HG03025 (cell line): Measurements from ENCODE around the gene GRM8.
A peak's percentile ranks its signal among the peaks of the same experiment; 100 is the strongest.
"Not testable (repeated sequence)": the region's sequence is repeated elsewhere in the genome, so short reads cannot be mapped to it uniquely, and the experiment has no call there.

Source experiments
- ATAC-seq: cut with Tn5 transposase; IDR thresholded peaks from one replicate; pipeline ENCODE4 v1.9.1; 2021; ENCODE audit warnings: mild to moderate bottlenecking, moderate library complexity; ENCODE audit not compliant: unreplicated experiment, low FRiP score

The GRM8 gene

GRCh38 chr7:126689037-126689436, 563.7 kb downstream of the GRM8 start:
- no peak for ATAC-seq

- no peak for ATAC-seq
Observed at GRCh38 chr7:126686474-126686873, 566.3 kb downstream of the GRM8 start.

GRCh38 chr7:126685596-126685995, 567.1 kb downstream of the GRM8 start:
- ATAC-seq: no peak

GRCh38 chr7:126685018-126685573, 567.6 kb downstream of the GRM8 start:
- ATAC-seq: no peak

DNA sequence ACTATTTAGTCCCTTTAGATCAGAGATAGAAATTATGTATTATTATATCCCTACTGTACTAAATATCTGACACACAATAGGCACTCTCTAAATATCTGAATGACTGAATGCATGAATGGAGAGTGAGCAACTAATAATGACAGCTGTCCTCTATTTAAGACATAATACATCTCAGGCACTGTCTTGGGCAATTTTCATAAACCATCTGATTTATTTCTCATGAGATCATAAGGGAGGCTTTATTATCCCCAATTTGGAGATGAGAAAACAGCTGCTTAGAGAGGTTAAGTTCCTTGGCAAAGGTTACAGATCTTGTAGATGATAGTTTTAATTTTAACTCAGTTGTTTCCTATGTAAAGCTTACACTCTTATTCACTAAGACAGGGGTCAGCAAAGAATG, 570.6 kb downstream of the GRM8 start:
- no peak for ATAC-seq

DNA sequence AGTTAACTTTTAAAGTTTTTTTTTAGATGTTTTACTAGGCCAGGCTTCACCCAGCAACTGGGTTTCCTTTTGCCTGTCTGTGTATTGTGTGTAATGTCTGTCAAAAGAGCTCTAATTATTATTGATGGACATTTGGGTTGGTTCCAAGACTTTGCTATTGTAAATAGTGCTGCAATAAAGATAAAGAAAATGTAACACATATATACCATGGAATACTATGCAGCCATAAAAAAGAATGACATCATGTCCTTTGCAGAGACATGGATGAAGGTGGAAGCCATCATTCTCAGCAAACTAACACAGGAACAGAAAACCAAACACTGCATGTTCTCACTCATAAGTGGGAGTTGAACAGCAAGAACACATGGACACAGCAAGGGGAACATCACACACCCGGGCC, 584.0 kb downstream of the GRM8 start:
- not testable (repeated sequence) for ATAC-seq

DNA sequence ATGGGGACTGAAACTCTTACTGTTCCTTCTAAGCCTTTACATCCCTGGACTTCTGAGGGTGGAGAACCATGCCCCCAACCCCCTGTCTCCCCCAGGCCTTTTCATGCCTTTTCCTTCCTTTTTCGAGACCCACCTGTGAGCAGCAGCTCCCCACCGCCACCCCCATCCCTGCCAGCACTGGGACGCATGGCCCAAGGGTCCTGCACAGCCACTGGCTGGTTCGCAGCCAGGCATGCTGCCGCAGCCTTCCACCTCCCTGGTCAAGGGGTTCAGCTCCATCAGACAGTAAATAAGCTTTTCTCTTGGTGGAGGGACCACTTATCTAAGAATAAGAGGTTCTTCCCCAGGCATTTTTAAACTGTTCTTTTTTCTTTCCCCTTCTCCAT, 584.4 kb downstream of the GRM8 start:
- no peak for ATAC-seq

DNA sequence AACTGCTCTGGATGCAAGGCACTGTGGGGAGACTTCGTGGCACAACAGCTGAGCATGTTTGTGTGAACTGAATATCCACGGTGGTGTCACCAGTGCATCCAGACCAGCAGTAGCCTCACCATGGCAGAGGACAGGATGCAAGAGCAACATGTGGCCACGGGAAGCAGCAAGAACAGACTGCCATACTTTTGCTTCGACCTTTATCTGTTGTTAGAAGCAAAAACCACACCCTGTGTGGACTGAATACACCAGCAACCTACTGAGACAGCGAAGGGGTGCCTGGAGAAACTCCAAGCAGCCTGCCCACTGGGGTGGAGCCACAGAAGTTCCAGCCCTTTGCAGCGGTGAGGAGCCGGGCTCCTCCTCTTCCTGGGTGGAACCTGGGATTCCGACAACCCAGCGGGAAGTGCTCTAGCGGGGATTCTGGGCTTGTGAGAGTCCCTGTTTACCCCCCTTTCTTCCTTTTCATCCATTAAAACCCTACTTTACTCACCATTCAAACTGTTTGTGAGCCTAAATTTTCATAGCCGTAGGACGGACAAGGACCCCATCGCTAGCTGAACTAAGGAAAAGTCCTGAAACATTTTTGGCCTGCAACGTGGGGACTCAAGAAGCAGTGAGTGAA, 584.9 kb downstream of the GRM8 start:
- no peak for ATAC-seq

GRCh38 chr7:126662856-126663255, 589.9 kb downstream of the GRM8 start:
- no peak for ATAC-seq

GRCh38 chr7:126659124-126659523, 593.6 kb downstream of the GRM8 start:
- ATAC-seq: peak; percentile 63

GRCh38 chr7:126658684-126659083, 594.1 kb downstream of the GRM8 start:
- no peak for ATAC-seq

- peak; percentile 87 for ATAC-seq
Observed at GRCh38 chr7:126657599-126658358, 595.0 kb downstream of the GRM8 start.

DNA sequence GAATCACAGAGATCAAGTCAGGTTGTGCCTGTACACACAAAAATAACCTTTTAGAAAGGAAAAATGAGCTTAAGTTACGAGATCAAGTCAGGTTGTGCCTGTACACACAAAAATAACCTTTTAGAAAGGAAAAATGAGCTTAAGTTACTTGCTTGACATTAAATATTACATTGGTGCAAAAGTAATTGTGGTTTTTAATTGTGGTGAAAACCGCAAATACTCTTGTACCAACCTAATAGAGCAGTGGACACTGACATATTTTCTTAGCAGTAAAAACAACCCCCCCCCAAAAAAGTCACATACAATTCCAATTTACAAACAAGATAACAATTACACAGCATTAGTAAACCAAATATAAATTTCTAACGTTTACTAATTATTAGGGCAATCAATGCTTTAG, 595.6 kb downstream of the GRM8 start:
- no peak for ATAC-seq

GRCh38 chr7:126656165-126656564, 596.6 kb downstream of the GRM8 start:
- no peak for ATAC-seq

DNA sequence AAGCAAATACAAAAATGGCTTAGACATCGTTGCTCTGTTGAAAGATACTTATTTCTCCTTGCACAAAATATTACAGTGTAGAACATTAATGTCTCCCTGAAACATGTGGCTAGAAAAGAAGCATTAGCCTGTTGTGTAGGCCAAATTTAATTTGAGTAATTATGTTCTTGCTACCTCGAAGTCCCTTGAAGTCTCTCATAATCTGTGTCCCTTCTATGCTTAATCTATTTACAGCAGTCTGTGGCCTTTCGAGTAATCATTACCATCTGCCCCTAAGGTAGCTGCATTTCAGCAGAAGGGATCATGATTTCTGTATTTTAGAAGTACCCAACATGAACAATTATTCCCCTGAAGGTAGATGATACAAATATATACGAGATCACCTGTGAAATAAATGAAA, 615.2 kb downstream of the GRM8 start:
- no peak for ATAC-seq

DNA sequence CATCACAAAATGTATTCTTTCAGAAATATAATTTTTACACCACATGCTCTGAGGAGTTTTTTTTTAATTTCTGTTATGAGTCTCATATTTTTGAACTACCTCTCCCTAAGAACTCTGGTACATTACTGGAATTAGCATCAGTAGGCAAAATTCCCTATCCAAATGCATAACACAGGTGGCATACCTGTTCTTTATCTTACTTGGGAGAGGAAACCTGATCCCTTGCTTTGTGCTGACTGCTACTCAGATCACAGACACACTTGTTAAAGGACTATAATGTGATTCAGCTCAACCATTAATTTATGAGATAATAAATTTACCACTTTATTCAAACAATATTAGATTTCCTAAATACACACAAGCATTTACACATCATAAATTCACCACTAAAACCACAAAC, 617.2 kb downstream of the GRM8 start:
- ATAC-seq: no peak

GRCh38 chr7:126608339-126608776, 644.4 kb downstream of the GRM8 start:
- ATAC-seq: no peak

DNA sequence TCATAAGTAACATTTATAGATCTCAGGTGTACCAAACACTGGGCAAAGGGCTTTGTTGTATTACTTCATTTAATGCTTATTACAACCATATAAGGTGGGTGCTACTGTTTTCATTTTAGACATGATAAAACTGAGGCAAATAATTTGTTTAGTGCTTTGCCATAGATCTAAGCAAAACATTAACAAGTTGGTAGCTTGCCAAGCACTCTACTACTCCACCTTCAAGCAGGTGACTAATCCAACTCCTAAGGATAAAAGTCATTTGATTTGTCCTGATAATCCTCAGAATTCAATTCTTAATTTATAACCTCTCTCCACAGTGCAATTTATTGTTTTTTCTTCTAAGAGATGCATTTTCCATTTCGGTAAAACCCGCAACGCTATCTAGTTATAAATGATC, 646.4 kb downstream of the GRM8 start:
- ATAC-seq: no peak

DNA sequence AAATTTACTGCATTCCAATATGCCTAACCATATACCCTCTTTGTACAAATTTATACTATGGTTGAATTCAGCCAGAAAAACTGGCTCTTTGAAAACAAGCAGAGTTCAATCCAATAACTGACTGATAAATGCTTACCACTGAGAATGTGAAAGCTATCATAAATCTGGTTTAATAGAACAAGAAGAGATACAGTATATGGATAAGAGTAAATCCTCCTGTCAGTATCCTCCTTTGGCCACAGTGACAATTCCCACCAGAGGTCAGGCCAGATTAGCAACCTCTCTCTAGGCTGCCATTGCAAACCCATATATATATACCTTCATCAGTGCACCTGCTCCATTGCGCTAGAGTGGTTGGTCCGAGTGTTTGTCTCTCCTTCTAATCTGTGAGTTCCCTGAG, 647.2 kb downstream of the GRM8 start:
- ATAC-seq: no peak

- no peak for ATAC-seq
Observed at GRCh38 chr7:126605056-126605455, 647.7 kb downstream of the GRM8 start.

DNA sequence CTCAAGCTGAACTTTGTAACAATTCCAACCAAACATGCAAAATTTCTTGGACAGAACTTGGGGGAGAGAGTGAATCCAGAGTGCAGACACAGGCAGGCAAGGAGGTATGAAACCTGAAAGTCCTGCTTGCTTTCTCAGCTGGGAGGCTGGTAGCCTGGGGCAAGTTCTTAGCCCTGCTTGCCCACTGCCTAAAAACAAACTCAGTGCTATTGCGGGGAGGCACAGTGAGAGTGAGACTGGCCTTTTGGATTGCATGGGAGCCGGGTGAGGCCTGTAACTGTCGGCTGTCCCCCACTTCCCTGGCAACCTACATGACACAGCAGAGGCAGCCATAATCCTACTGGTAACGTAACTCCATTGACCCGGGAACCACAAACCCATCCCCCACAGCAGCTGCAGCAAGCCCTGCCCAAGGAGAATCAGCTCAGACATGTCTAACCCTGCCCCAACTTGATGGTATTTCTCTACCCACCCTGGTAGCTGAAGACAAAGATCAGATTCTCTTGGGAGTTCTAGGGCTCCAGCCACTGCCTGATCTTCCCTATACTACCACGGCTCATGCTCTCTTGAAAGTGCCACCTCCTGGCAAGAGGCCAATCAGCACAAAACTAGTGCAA, 663.6 kb downstream of the GRM8 start:
- no peak for ATAC-seq

DNA sequence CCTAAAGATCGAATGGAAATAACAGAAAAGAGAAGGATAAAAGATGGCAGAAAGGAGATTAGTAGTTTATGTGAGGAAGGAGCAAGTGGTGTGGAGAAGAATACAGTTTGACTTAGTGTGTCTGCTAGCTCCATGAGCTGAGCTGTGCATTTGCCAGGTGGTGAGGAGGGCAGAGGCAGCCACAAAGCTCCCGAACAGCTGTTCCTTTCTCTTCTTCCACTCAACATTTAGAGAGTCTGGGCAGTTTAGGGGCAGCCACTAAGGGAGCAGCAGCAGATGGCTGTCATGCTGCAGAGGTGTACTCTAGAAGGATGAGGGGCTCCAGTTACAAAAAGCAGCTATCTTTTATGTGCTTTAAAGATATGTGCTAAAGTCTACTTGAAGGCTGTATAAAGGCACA, 674.4 kb downstream of the GRM8 start:
- ATAC-seq: no peak
